CD4-positive, alpha-beta T cell (primary cell): Measurements from ENCODE around the gene FADS1. TPM values are rescaled to one million over a fixed set of nuclear protein-coding genes. Genes with fewer than 3 reads are reported as not detected.

Experiments
- ATAC-seq: fragments of 200-7000 bp; cut with Tn5 transposase; one replicate; pipeline ENCODE4 v1.10.0; 2022; ENCODE audit warnings: mild to moderate bottlenecking; ENCODE audit not compliant: poor library complexity
- CTCF ChIA-PET: fragments of 350-600 bp; sonication (Branson Sonifier 250); formaldehyde crosslinking; loops from one replicate; lab custom pipeline; 2021; ENCODE audit warnings: antibody characterized with exemption, inconsistent platforms; lab: Charles Lee
- POLR2A ChIA-PET: fragments of 350-600 bp; sonication (Branson Sonifier 250); formaldehyde crosslinking; loops from one replicate; lab custom pipeline; 2021; ENCODE audit warnings: antibody characterized with exemption, inconsistent platforms; lab: Charles Lee
- DNase-seq, 14 experiments: peaks; one replicate each; pipeline ENCODE4 v3.0.0-alpha.2; 2013 to 2020; ENCODE audit warnings: mixed read lengths in 2 of 14
- H3K27ac ChIP-seq, 2 donors: one replicate each; pipeline versions ENCODE4 v1.5.1 to v1.7.0; 2013; ENCODE audit warnings: low read length in 2 of 2, low read depth in 1 of 2, mild to moderate bottlenecking in 1 of 2
- H3K27me3 ChIP-seq, 2 experiments: 1 replicate in 1 of 2; 2 replicates in 1 of 2; pipeline versions ENCODE4 v1.6.1 to v1.7.0; 2013; ENCODE audit warnings: low read length in 2 of 2, control low read depth in 1 of 2, mild to moderate bottlenecking in 1 of 2, moderate library complexity in 1 of 2; ENCODE audit not compliant: insufficient read depth in 2 of 2, control insufficient read depth in 1 of 2
- H3K36me3 ChIP-seq: one replicate; pipeline ENCODE4 v1.6.1; 2013; ENCODE audit warnings: low read length, control low read depth; ENCODE audit not compliant: insufficient read depth
- H3K4me1 ChIP-seq: one replicate; pipeline ENCODE4 v1.6.1; 2013; ENCODE audit warnings: low read length, control low read depth; ENCODE audit not compliant: insufficient read depth
- H3K4me3 ChIP-seq: one replicate; pipeline ENCODE4 v1.5.1; 2013; ENCODE audit warnings: mild to moderate bottlenecking, low read length, moderate library complexity
- H3K9me3 ChIP-seq, 2 experiments: 1 replicate in 1 of 2; 2 replicates in 1 of 2; pipeline versions ENCODE4 v1.6.1 to v1.7.0; 2013; ENCODE audit warnings: low read length in 2 of 2, mild to moderate bottlenecking in 2 of 2, control low read depth in 1 of 2, moderate library complexity in 1 of 2; ENCODE audit not compliant: control insufficient read depth in 1 of 2, insufficient read depth in 1 of 2
- H3K27ac Mint-ChIP-seq: one replicate; pipeline ENCODE4 v1.8.0; 2020; ENCODE audit warnings: mixed read lengths
- H3K27me3 Mint-ChIP-seq: one replicate; pipeline ENCODE4 v1.8.0; 2021; ENCODE audit warnings: mixed read lengths
- H3K36me3 Mint-ChIP-seq: one replicate; pipeline ENCODE4 v1.8.0; 2021; ENCODE audit warnings: low read depth, mixed read lengths
- H3K4me1 Mint-ChIP-seq: one replicate; pipeline ENCODE4 v1.8.0; 2021; ENCODE audit warnings: low read depth, mixed read lengths
- H3K4me3 Mint-ChIP-seq: one replicate; pipeline ENCODE4 v1.8.0; 2020; ENCODE audit warnings: mild to moderate bottlenecking, mixed read lengths
- H3K9me3 Mint-ChIP-seq: one replicate; pipeline ENCODE4 v1.8.0; 2020; ENCODE audit warnings: mixed read lengths
- CTCF ChIP-seq: fragments of 200-600 bp; IDR thresholded peaks from one replicate; pipeline ENCODE4 v1.8.0; 2022; ENCODE audit warnings: antibody characterized with exemption, mild to moderate bottlenecking
- intact Hi-C, 2 experiments: fragments of 100-400 bp; cut with DNase I in 1 of 2; cut with micrococcal nuclease in 1 of 2; formaldehyde crosslinking; loops; one replicate each; pipeline versions ENCODE4 v1.15.1 to v1.9.0; 2023 to 2025; cut with DNase I, micrococcal nuclease
- total RNA-seq, 174 experiments: library from RNA in 2 of 174; stranded (reverse) in 2 of 174; gene quantifications; one replicate each; pipeline ENCODE4 v1.2.3 and lab custom pipeline; 2021 to 2026

The FADS1 gene
- total RNA-seq, 2 experiments from 2014 or later: 0.56 to 0.77 TPM

- H3K9me3 Mint-ChIP-seq: no peaks in the 10 kb centered on the region
- no peak for TF ChIP-seq CTCF
- H3K27me3 Mint-ChIP-seq: peaks cover 7% of the 10 kb centered on the region
- Histone ChIP-seq H3K27ac (no peak overlapping the region), H3K9me3 (no peaks in the 10 kb centered on the region), H3K4me1 (no peaks in the 10 kb centered on the region), H3K4me3 (no peak overlapping the region), H3K27me3 (no peaks in the 10 kb centered on the region), H3K36me3 (no peaks in the 10 kb centered on the region)
- POLR2A ChIA-PET: no interaction called here
- H3K27ac Mint-ChIP-seq: no peak overlapping the region
- CTCF ChIA-PET: no interaction called here
- DNase-seq (no peak), ATAC-seq (no peak)
- no peaks in the 10 kb centered on the region for H3K36me3 Mint-ChIP-seq
- no peaks in the 10 kb centered on the region for H3K4me1 Mint-ChIP-seq
- intact Hi-C loops: no loop called here
- no peak overlapping the region for H3K4me3 Mint-ChIP-seq
Measured at GRCh38 chr11:61761440-61762222, 55.2 kb downstream of the FADS1 start.

DNA sequence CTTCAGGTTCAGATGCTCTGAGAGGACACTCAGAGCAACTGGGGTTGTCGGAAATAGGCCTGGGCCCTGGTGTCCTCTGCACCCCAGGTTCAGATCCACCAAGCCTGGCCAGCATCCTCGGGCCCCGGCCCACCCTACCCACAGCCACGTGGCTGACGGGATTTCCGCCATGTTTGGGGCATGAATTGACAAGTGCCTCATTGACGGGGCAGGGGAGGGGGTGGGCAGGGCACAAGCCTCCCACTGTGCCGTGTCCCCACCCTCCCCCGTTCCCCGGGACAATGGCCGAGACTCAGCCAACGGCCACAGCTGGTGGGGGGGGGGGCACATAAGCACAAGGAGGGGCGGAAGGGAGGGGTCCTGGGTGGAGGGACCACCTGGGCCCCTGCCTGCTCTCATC, 55.9 kb downstream of the FADS1 start:
- Histone ChIP-seq H3K9me3 (no peaks in the 10 kb centered on the region), H3K4me3 (no peak overlapping the region), H3K27me3 (no peaks in the 10 kb centered on the region), H3K36me3 (no peaks in the 10 kb centered on the region), H3K4me1 (peaks cover 7% of the 10 kb centered on the region), H3K27ac (no peak overlapping the region)
- Mint-ChIP-seq H3K4me1 (no peaks in the 10 kb centered on the region), H3K27me3 (peaks cover 7% of the 10 kb centered on the region), H3K36me3 (no peaks in the 10 kb centered on the region), H3K27ac (no peak overlapping the region), H3K4me3 (no peak overlapping the region), H3K9me3 (no peaks in the 10 kb centered on the region)
- ChIA-PET CTCF (no interaction called here), POLR2A (no interaction called here)
- DNase-seq: no peak
- intact Hi-C loops: no loop called here
- TF ChIP-seq CTCF: no peak
- no peak for ATAC-seq

GRCh38 chr11:61757213-61757862, 59.5 kb downstream of the FADS1 start:
- POLR2A ChIA-PET: no interaction called here
- TF ChIP-seq CTCF: no peak

More at GRCh38 chr11:61757213-61757862, 59.5 kb downstream of the FADS1 start:
- peaks cover 19% of the 10 kb centered on the region for H3K4me1 ChIP-seq
- Mint-ChIP-seq H3K27ac (no peak overlapping the region), H3K4me1 (peaks cover 10% of the 10 kb centered on the region), H3K4me3 (no peak overlapping the region), H3K9me3 (no peaks in the 10 kb centered on the region), H3K36me3 (no peaks in the 10 kb centered on the region), H3K27me3 (peaks cover 20% of the 10 kb centered on the region)
- ATAC-seq: no peak
- CTCF ChIA-PET: no interaction called here
- DNase-seq: no peak
- intact Hi-C loops: no loop called here
- H3K36me3 ChIP-seq: no peaks in the 10 kb centered on the region
- no peak overlapping the region for H3K27ac ChIP-seq
- no peak overlapping the region for H3K4me3 ChIP-seq
- no peaks in the 10 kb centered on the region for H3K27me3 ChIP-seq
- H3K9me3 ChIP-seq: peaks cover 0 to 3% of the 10 kb centered on the region in 2 experiments
